ENCODE measurements around the gene GREB1.

GREB1 gene

DNA sequence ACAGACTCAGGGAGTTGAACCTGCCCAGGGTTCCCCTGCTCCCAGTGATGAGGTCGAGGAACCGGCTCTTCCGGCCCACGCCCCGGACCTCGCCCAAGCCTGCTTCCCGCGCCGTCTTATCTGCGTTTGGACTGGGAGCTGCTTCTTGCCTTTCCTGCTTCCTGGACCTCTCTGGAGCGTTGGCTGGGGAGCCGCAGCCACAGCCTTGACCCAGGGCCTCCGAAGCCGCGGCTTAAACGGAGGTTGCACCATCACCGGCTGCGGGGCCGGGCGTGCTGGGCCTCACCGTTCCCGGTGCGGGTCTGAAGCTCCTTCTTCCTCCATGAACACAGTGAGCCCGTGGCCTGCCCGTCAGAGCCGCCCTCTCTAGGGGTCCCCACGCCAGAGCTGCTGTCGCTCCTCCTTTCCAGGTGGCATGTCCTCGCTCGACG lies 122.8 kb downstream of the GREB1 start:
- H3K36me3 ChIP-seq (ENCODE audit: insufficient read depth): no peaks in the 10 kb centered on the region

DNA sequence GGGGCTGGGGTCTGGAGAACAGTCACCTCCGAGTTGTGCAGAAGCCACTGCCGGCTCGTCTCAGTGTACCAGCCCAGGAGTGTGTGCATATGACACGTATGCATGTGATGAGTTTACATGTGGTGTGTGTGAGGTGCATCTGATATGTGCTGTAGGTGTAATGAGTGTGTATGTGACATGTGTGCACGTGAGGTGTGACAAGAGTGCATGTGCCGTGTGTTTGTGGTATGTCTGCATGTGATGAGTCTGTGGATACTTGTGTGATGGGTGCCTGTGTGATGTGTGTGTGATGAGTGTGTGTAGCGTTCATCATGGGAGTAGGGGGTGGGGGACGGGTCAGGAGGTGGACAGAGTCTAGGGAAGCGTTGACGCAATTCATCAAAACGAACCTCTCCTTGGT lies 123.3 kb downstream of the GREB1 start:
- Histone ChIP-seq H4K20me1 (ENCODE audit: insufficient read depth) (no peaks in the 10 kb centered on the region), H3K4me1 (ENCODE audit: low read depth, poor library complexity, severe bottlenecking) (no peaks in the 10 kb centered on the region), H3K79me2 (ENCODE audit: insufficient read depth, low read depth) (no peaks in the 10 kb centered on the region), H3K27me3 (ENCODE audit: insufficient read depth, low read depth) (no peaks in the 10 kb centered on the region), H2AFZ (ENCODE audit: low read depth) (no peak overlapping the region), H3K27ac (no peak overlapping the region), H3K4me3 (IDR thresholded peaks at IDR 0.05; ENCODE audit: insufficient read depth, low read depth, low read length) (no peak overlapping the region), H3K4me2 (no peak overlapping the region), H3K36me3 (ENCODE audit: insufficient read depth) (no peaks in the 10 kb centered on the region), H3K9ac (no peak overlapping the region)
- TF ChIP-seq, protein P1, sequence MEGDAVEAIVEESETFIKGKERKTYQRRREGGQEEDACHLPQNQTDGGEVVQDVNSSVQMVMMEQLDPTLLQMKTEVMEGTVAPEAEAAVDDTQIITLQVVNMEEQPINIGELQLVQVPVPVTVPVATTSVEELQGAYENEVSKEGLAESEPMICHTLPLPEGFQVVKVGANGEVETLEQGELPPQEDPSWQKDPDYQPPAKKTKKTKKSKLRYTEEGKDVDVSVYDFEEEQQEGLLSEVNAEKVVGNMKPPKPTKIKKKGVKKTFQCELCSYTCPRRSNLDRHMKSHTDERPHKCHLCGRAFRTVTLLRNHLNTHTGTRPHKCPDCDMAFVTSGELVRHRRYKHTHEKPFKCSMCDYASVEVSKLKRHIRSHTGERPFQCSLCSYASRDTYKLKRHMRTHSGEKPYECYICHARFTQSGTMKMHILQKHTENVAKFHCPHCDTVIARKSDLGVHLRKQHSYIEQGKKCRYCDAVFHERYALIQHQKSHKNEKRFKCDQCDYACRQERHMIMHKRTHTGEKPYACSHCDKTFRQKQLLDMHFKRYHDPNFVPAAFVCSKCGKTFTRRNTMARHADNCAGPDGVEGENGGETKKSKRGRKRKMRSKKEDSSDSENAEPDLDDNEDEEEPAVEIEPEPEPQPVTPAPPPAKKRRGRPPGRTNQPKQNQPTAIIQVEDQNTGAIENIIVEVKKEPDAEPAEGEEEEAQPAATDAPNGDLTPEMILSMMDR (conservative IDR thresholded peaks at IDR 0.05; ENCODE audit: low read depth, low read length): no peak

More for the DNA sequence above, 122.8 kb downstream of the GREB1 start:
- H3K4me2 ChIP-seq: no peak overlapping the region
- no peak overlapping the region for H3K27ac ChIP-seq
- no peaks in the 10 kb centered on the region for H4K20me1 ChIP-seq (ENCODE audit: insufficient read depth)
- no peaks in the 10 kb centered on the region for H3K79me2 ChIP-seq (ENCODE audit: insufficient read depth, low read depth)
- H3K9ac ChIP-seq: no peak overlapping the region
- H3K4me1 ChIP-seq (ENCODE audit: low read depth, poor library complexity, severe bottlenecking): no peaks in the 10 kb centered on the region
- H3K27me3 ChIP-seq (ENCODE audit: insufficient read depth, low read depth): no peaks in the 10 kb centered on the region
- no peak overlapping the region for H2AFZ ChIP-seq (ENCODE audit: low read depth)
- TF ChIP-seq, protein P1 (conservative IDR thresholded peaks at IDR 0.05; ENCODE audit: low read depth, low read length): no peak
- no peak overlapping the region for H3K4me3 ChIP-seq (IDR thresholded peaks at IDR 0.05; ENCODE audit: insufficient read depth, low read depth, low read length)

DNA sequence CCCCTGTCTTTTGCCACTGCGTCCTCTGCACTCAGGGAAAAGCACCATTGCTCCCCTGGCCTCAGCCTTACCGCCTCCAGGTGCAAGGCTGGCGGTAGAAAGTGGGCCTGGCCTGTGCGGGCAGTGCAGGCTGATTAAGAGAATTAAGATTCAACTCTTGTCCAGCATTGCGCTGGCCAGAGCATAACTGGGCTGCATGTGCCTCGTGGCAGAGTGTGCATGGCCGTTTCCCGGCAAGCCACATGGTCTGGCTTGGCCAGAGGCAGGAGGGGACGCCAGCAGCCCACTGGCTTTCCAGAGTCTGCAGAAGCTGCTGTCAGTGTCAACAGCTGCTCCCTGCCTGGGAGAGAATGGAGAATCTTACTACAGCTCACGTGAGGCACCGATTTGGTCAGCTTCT lies 123.8 kb downstream of the GREB1 start:
- no peaks in the 10 kb centered on the region for H3K79me2 ChIP-seq (ENCODE audit: insufficient read depth, low read depth)
- H3K36me3 ChIP-seq (ENCODE audit: insufficient read depth): no peaks in the 10 kb centered on the region
- no peak overlapping the region for H3K4me2 ChIP-seq
- no peak overlapping the region for H2AFZ ChIP-seq (ENCODE audit: low read depth)
- no peak overlapping the region for H3K4me3 ChIP-seq (IDR thresholded peaks at IDR 0.05; ENCODE audit: insufficient read depth, low read depth, low read length)
- TF ChIP-seq, protein P1 (conservative IDR thresholded peaks at IDR 0.05; ENCODE audit: low read depth, low read length): no peak
- H3K27me3 ChIP-seq (ENCODE audit: insufficient read depth, low read depth): no peaks in the 10 kb centered on the region
- no peak overlapping the region for H3K9ac ChIP-seq
- no peaks in the 10 kb centered on the region for H3K4me1 ChIP-seq (ENCODE audit: low read depth, poor library complexity, severe bottlenecking)
- no peak overlapping the region for H3K27ac ChIP-seq
- H4K20me1 ChIP-seq (ENCODE audit: insufficient read depth): no peaks in the 10 kb centered on the region

DNA sequence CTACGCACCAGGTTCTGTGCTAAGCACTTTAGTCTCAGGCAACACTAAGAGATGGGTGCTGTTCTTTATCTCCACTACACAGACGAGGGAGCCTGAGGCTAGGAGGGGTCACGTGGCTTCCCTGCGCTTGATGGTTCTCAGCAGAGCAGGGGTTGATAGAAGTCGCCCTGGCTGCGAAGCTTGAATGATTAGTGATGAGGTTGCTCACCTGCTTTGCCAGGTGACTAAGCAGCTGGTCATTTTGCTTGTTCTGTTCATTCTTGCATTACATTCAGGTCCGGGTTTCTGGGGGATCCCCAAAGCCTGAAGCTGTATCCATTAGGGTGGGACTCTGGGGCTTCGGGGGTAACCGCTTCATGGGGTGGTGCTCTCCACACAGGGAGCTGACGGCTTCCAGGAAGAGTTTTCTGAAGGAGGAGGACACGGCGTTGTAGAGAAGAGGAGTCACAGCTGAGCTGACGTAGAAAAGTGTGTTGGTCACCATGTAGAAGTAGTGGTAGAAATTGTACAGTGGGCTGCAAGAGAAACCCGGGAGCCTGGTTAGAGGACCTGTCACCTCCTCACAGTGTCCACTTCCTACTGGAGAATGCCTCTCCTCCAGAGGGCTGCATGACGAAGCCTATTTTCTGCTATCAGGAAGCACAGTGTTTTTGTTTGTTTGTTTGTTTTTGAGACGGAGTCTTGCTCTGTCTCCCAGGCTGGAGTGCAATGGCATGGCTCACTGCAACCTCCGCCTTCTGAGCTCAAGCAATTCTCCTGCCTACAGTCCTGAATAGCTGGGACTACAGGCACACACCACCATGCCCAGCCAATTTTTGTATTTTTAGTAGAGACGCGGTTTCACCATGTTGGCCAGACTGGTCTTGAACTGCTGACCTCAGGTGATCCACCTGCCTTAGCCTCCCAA lies 124.6 kb downstream of the GREB1 start:
- Histone ChIP-seq H3K27ac (no peak overlapping the region), H2AFZ (ENCODE audit: low read depth) (no peak overlapping the region), H4K20me1 (ENCODE audit: insufficient read depth) (no peaks in the 10 kb centered on the region), H3K36me3 (ENCODE audit: insufficient read depth) (no peaks in the 10 kb centered on the region), H3K27me3 (ENCODE audit: insufficient read depth, low read depth) (no peaks in the 10 kb centered on the region), H3K4me2 (no peak overlapping the region), H3K9ac (no peak overlapping the region), H3K4me3 (IDR thresholded peaks at IDR 0.05; ENCODE audit: insufficient read depth, low read depth, low read length) (no peak overlapping the region), H3K4me1 (ENCODE audit: low read depth, poor library complexity, severe bottlenecking) (no peaks in the 10 kb centered on the region), H3K79me2 (ENCODE audit: insufficient read depth, low read depth) (no peaks in the 10 kb centered on the region)
- TF ChIP-seq, protein P1 (conservative IDR thresholded peaks at IDR 0.05; ENCODE audit: low read depth, low read length): no peak

Measured in KMS-11 (cell line).